Nephron (organoid): ENCODE results near the gene TDRD10.

Source experiments
- H3K27ac Mint-ChIP-seq, 3 experiments: 2 replicates each; pipeline ENCODE4 v1.8.0; 2020; ENCODE audit warnings: mixed read lengths in 3 of 3, mild to moderate bottlenecking in 2 of 3, moderate library complexity in 1 of 3
- H3K27me3 Mint-ChIP-seq: 2 replicates; pipeline ENCODE4 v1.8.0; 2021; ENCODE audit warnings: low read depth, mild to moderate bottlenecking, moderate library complexity, mixed read lengths
- H3K36me3 Mint-ChIP-seq: 2 replicates; pipeline ENCODE4 v1.8.0; 2020; ENCODE audit warnings: low read depth, mixed read lengths
- H3K4me1 Mint-ChIP-seq: 2 replicates; pipeline ENCODE4 v1.8.0; 2020; ENCODE audit warnings: mixed read lengths
- H3K4me3 Mint-ChIP-seq, 3 experiments: 2 replicates each; pipeline ENCODE4 v1.8.0; 2020; ENCODE audit warnings: mild to moderate bottlenecking in 3 of 3, mixed read lengths in 3 of 3, moderate library complexity in 2 of 3
- H3K9me3 Mint-ChIP-seq: 2 replicates; pipeline ENCODE4 v1.8.0; 2020; ENCODE audit warnings: mixed read lengths
- TF ChIP-seq, protein P1 (sequence below), 3 experiments: fragments of 200-600 bp; sonication (generic); IDR thresholded peaks; one replicate each; pipeline ENCODE4 v1.5.0; 2021; ENCODE audit warnings: antibody characterized with exemption in 3 of 3; ENCODE audit not compliant: unreplicated experiment in 3 of 3

Gene TDRD10, protein sequence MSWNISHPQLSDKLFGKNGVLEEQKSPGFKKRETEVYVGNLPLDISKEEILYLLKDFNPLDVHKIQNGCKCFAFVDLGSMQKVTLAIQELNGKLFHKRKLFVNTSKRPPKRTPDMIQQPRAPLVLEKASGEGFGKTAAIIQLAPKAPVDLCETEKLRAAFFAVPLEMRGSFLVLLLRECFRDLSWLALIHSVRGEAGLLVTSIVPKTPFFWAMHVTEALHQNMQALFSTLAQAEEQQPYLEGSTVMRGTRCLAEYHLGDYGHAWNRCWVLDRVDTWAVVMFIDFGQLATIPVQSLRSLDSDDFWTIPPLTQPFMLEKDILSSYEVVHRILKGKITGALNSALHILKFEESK

DNA sequence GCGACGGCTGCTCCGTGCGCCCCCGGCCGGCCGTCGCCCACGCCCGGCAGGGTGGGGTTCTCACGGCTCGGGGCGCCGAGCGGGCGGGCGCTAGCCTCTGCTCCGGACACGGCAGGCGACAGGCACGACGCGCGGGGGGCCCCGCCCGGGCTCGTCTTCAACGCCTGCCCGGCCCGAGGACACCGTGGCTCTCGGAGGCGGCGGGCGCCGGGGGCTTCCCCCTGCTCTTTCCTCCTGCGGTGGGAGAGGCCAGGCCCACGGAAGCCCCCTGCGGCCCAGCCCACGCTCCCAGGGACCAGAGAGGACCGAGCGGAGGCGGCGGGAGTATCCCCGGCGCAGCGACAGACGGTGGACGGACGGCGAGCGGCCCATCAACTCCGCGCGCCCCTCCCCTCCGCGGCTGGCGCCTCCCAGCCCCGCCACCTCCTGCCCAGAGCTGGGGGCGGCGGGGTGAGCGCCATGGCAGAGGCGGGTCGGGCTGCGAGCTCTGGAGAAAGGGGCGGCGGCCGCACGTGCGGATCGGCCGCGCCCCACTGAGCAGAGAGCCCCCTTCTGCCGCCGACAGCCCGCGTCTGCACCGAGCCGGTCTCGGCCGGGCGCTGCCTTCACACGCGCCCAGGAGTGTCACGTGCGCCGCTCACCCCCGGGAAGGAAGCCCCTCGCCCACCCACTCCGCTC is at the start of gene TDRD10, which contains the start of gene SHE:
Gene TDRD10, plus strand, starts transcription at position 154 of the 678 bp plus-strand sequence. CDS start 4,685 bp downstream, outside the sequence.
Gene SHE, minus strand, starts transcription at position 347 of the 678 bp plus-strand sequence. CDS start 386 bp downstream, outside the sequence.
- H3K4me1 Mint-ChIP-seq, result no peaks in the 10 kb centered on the region
- peaks cover 87% of the 10 kb centered on the region for H3K27me3 Mint-ChIP-seq
- TF ChIP-seq, protein P1, sequence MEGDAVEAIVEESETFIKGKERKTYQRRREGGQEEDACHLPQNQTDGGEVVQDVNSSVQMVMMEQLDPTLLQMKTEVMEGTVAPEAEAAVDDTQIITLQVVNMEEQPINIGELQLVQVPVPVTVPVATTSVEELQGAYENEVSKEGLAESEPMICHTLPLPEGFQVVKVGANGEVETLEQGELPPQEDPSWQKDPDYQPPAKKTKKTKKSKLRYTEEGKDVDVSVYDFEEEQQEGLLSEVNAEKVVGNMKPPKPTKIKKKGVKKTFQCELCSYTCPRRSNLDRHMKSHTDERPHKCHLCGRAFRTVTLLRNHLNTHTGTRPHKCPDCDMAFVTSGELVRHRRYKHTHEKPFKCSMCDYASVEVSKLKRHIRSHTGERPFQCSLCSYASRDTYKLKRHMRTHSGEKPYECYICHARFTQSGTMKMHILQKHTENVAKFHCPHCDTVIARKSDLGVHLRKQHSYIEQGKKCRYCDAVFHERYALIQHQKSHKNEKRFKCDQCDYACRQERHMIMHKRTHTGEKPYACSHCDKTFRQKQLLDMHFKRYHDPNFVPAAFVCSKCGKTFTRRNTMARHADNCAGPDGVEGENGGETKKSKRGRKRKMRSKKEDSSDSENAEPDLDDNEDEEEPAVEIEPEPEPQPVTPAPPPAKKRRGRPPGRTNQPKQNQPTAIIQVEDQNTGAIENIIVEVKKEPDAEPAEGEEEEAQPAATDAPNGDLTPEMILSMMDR (IDR thresholded peaks at IDR 0.05; ENCODE audit: unreplicated experiment in 3 of 3), result no peak
- H3K27ac Mint-ChIP-seq, result no peak within 1 kb of the TSS
- peaks cover 13% of the 10 kb centered on the region for H3K9me3 Mint-ChIP-seq
- peaks cover 4% of the 10 kb centered on the region for H3K36me3 Mint-ChIP-seq
- H3K4me3 Mint-ChIP-seq, result peak within 1 kb of the TSS; percentile 73 to 79 (median 75)

DNA sequence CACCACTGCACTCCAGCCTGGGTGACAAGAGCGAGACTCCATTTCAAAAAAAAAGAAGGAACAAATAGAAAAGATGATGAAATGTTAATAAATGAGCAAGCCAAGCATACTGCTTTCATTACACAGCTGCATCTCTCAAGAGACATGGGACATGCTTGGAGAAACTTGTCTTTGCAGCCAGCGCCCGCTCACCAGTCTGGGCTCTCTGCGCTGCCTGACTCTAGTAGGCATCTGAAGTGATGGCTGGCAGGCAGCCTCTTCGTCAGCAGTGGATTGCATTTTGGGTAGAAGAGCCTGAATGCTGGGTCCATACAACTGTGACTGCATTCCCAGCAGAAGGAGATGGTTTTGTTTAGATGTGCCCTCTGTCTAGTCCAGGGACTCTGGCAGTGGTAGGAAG is 48.9 kb upstream of the TDRD10 start:
- Mint-ChIP-seq H3K27me3 (peaks cover 27% of the 10 kb centered on the region), H3K9me3 (no peaks in the 10 kb centered on the region), H3K4me1 (peaks cover 6% of the 10 kb centered on the region), H3K27ac (peak overlapping the region in 1 of 3 experiments; percentile 20), H3K4me3 (no peak overlapping the region), H3K36me3 (no peaks in the 10 kb centered on the region)
- TF ChIP-seq, protein P1 (IDR thresholded peaks at IDR 0.05; ENCODE audit: unreplicated experiment in 3 of 3), result no peak

DNA sequence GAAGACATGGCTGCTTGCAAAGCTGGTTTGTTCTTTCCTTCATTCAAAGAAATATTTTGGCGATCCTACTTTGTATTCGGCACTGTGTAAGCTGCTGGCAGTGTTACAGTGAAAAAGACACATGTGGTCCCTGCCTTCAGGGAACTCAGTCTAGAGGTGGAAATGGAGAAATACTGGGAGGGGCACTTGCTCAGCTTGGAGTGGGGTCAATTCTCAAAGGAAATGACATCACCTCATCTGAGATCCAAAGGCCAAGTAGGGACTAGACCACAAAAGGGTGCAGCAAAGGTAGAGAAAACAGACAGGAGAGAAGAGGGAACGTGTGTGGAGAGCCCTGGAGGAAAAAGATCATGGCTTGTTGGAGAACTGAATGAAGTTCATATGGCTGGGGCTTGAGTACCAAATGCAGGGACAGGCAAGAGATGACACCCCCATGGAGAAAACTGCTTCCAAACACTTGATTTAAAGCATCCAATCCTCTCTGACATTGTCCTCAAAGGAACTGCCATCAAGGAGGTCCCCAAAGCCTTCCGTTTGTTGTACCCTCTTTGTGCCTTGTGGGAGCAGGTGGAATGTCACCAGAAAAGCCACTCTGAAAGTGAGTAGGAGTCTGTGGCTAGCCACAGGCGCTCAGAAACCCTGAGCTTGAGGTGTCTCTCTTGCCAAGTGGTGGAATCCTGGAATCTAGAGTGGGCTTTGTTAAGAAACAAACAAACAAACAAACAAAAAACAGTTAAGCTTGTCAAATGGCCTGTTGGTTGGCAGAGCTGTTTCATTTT is 48.3 kb upstream of the TDRD10 start:
- Mint-ChIP-seq H3K27ac (peak overlapping the region in 1 of 3 experiments; percentile 20), H3K9me3 (no peaks in the 10 kb centered on the region)

DNA sequence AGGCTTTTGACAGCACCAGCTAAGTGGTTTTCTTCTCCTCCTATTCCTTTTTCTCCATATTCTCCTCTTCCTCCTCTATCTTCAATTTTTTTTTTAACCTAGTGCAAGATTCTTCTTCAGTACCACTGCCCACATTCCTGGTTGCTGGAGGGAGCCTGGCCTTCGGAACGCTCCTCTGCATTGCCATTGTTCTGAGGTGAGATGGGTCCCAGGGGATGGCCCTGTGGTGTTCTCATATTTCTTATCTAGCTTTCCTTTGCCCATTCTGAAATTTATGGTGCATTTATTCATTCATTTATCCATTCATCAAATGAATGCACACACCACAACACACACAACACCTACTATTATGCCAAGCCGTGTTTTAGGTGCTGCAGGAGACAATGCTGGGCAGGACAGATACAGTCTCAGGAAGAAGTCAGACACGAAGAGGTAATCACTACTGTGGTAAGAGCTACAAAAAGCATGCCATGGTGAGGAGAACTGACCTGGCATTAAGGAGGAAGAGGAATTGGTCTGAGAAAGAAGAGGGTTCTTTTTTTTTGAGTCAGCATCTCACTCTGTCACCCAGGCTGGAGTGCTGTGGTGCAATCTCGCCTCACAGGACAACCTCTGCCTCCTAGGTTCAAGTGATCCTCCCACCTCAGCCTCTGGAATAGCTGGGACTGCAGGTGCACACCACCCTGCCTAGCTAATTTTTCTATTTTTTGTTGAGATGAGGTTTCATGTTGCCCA is 47.5 kb upstream of the TDRD10 start:
- no peak overlapping the region for H3K4me3 Mint-ChIP-seq
- H3K27ac Mint-ChIP-seq, result no peak overlapping the region
- H3K27me3 Mint-ChIP-seq, result peaks cover 27% of the 10 kb centered on the region
- peaks cover 6% of the 10 kb centered on the region for H3K4me1 Mint-ChIP-seq
- TF ChIP-seq, protein P1 (IDR thresholded peaks at IDR 0.05; ENCODE audit: unreplicated experiment in 3 of 3), result no peak
- no peaks in the 10 kb centered on the region for H3K36me3 Mint-ChIP-seq
- no peaks in the 10 kb centered on the region for H3K9me3 Mint-ChIP-seq

More for the DNA sequence above, 48.3 kb upstream of the TDRD10 start:
- no peaks in the 10 kb centered on the region for H3K36me3 Mint-ChIP-seq
- TF ChIP-seq, protein P1 (IDR thresholded peaks at IDR 0.05; ENCODE audit: unreplicated experiment in 3 of 3), result no peak
- H3K4me3 Mint-ChIP-seq, result no peak overlapping the region
- peaks cover 6% of the 10 kb centered on the region for H3K4me1 Mint-ChIP-seq
- peaks cover 27% of the 10 kb centered on the region for H3K27me3 Mint-ChIP-seq

DNA sequence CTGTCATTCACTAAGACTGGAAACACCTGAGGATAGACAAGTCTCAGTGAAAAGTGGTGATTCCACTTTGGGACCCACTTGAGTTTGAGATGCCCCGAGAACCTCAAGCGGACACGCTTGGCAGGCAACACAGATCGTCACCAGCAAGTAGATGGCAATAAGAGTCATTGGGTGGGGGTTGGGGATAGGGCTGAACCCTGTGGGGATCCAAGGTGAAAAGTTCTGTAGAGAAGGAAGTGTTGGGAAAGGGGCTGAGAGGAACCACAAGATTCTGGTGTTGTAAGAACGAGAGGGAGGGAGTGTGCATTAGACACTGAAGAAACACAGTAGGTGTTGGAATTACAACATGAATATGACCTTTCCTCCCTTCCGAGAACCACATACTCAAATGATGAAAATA is 45.4 kb upstream of the TDRD10 start:
- H3K36me3 Mint-ChIP-seq, result no peaks in the 10 kb centered on the region
- no peak overlapping the region for H3K27ac Mint-ChIP-seq
- peaks cover 6% of the 10 kb centered on the region for H3K4me1 Mint-ChIP-seq
- no peak overlapping the region for H3K4me3 Mint-ChIP-seq
- H3K27me3 Mint-ChIP-seq, result peaks cover 22% of the 10 kb centered on the region
- H3K9me3 Mint-ChIP-seq, result no peaks in the 10 kb centered on the region
- TF ChIP-seq, protein P1 (IDR thresholded peaks at IDR 0.05; ENCODE audit: unreplicated experiment in 3 of 3), result no peak
